Activated T-cell treated with anti-CD3 and anti-CD28 coated beads for 4 hours (primary cell): Measurements from ENCODE around the gene TMEM132D.
"Not testable (repeated sequence)": the region's sequence is repeated elsewhere in the genome, so short reads cannot be mapped to it uniquely, and the experiment has no call there.

Source experiments
- DNase-seq: peaks from one replicate; pipeline ENCODE4 v3.0.0-alpha.2; 2020

TMEM132D gene

DNA sequence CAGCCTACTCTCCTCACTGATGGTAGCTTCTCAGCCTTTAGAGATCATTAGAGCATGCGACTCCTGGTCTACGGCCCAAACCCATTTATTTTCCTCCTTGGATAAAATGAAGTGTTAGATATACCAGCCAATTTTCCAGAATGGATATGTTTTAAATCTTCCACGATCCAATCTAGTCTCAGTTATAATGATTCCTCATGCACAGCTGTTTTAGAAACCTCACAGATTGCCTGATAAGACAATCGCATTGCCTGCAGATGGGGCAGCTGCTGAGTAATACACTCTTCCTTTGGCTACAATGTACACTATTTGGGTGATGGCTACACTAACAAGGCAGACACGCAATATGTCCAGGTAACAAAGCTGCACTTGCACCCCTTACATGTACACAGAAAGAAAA, 823.4 kb downstream of the TMEM132D start:
- no peak for DNase-seq

GRCh38 chr12:129079719-129080118, 824.1 kb downstream of the TMEM132D start:
- DNase-seq = no peak

DNA sequence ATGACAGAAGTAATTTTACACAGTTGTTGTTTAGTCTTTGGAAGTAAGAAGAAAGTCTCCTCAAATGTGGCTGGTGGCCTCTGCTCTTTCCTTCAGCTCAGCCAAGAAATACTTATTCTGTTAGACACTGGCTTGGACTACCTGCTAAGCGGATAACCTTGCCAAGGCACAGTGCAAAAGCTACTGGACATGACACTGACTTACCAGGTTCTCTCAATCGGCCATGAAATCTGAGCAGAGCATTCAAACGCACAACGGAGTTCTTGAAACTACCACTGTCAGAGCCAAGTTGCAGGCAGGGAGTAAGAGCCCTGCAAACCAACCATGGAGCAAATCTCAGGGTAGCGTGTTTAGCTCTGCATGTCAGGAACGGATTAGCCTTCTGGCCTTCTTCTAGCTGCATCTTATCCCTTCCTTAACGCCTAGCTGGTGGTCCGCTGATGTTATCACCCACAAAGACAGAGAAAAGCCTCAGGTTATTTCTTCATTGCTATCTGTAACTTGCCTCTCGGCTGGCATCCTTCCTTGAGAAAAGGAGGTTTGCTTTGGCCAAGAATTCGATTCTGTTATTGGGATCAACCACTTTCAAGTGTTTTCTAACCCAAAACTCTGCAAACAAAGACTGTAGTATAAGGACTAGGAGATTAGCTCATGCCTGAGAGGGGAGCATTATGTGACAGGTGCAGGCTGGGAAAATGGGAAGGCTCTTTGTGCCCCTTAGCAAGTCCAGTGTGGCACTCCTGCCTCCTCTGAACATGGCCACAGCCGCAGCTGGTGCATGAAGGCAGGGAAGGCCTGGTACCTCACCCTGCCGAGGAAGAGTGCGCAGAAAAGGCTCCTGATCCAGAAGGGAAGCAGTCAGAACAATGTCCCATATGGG, 827.1 kb downstream of the TMEM132D start:
- DNase-seq = no peak

DNA sequence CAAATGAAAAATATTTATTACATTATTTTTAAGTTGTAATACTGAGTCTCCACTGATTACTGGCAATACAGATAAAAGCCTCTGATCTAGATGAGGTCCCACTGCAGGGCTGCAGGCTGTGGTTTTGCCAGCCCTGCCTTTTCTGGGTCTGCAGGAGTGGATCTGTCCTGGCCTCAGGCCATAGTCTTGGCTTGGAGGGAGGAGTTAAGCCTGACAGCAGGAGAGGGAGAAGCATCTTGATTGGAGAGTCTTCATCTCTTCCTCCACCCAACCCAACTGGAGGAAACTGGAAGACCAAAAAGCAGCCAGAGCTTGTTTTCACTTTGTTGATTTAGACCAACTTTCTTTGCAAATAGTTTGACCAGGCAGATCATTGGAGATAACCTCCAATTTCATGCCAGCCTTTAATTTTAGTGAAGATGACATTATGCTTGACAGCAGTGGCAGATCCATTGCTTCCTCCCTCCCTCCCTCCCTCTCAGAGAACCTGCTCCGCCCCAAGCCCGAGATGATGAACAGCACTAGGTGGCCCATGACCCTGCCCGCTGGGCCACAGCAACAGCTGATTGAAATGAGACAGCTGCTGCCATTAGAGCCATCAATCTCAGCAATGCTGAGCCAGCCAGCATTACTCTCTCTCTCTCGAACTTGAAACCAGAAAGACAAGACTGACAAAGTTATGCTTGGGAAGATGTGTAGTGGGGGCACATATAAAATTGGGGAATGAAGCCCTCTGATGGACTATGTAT, 828.2 kb downstream of the TMEM132D start:
- DNase-seq = no peak

DNA sequence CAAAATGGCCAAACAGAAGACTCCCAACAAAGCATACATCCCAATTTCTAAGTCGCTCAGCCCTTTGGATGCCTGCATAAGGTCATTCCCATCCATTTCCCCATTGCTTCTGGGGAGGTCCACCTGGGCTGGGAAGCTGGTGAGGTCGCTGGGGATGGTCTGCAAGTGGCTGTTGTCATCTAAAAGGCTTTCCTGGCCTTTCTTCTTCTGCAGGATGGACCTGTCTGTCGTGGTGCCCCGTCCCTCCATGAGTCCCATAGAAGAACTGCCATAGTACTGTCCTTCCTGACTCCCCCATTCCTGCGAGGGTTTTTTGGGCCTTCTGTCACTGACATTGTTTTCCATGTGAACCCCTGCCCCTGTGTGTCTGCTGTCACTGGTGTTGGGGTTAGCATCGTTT, 829.4 kb downstream of the TMEM132D start:
- no peak for DNase-seq

- DNase-seq = no peak
Measured at GRCh38 chr12:129073157-129073915, 830.5 kb downstream of the TMEM132D start.

DNA sequence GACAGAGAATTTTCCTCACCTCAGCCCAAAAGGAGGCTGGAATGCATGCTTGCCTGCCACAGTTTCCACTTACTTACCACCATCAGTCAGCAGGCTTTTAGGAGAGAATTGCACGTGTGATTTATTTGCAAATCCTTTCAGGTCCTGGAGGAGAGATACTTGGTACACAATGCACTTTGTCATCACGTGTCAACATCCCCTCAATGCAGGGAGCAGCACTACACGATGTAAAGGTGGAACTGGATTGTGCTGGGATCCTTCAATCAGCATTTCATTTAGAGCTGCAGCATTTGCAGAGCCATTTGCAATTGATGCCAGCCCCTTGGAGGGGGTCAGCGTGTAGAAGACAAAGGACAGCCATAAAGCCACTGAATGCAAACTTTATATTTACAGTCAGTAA, 832.5 kb downstream of the TMEM132D start:
- DNase-seq = no peak

DNA sequence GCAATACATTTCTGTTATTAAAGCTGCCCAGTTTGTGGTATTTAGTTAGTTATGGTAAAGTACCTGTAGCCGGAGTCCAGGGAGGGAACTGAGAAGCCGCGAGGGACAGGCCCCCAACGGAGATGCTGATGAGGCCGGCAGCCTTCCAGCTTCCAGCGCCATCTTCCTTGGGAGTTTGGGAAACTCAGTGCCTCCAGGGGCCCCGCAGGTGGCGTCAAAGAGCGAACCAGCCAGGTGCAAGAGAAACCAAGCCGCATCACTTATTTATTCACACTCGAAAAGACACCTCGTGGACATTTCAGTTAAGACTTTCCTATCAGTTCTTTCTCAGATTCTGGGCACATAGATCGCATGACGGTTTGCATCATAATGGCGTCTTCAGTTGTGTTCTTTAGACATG, 833.9 kb downstream of the TMEM132D start:
- DNase-seq = no peak

DNA sequence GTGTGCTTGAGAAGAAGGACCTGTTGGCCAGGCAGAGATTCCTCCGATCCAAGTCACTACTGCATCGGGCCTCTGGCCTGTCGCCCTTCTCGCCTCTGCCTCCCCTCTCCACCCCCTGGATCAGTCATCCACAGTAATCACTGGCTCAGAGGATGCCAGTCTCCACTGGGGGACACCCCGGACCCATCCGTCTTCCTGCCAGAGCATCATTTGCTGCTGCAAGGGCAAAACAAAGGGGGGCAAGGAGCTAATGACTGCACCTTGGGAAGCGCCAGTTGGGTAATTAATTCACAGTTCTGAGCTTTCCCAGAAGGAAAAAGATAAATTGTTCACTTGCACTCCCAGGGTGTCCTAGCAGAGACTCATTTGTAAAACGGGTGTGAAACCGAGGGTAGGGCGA, 835.1 kb downstream of the TMEM132D start:
- DNase-seq = no peak

DNA sequence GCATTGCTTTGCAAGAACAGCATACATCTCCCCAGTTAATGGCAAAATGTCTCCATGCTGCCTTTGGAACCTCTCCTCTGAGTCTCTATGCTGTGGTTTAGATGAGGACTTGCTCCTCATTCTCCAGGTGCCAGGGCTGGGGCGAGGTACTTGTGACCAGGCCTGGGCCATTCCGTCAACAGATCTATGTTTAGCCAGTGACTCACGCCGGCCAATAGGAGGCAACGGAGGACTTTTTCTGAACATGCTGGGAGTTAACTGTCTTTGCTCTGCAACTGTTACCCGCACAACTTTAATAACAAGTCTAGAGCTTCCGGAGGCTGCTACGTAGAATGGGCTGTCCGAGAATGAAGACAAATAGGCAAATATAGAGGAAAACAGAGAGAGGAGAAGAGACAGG, 836.3 kb downstream of the TMEM132D start:
- no peak for DNase-seq

DNA sequence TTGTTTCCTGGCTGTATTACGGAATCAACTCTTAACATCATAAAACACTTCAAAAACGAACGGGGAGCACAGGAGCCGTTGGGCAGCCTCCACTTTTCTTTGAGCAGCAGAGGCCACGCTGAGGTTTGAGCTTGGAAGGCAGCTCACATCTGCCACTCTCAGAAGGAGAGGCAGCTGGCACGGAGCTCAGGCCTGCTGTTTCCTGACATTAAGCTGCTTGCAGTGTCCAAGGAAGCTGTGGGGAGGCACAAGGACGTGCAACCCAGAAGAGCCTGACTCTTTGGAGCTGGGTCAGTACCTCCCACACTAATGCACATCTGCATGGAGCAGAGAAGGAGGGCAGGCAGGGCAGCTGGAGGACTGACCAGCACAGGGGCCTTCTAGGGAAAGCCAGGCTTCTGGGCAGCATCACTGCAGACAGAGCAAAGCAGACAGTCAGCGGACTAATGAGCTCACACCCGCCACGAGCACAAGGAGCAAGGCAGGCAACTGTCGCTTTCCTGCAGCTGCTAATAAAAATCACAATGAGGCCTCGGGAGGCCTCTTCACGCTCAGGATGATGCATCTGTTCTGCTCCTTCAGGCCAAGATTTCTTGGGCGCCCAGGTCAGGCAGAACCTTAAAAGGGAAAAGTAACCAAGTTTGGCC, 839.5 kb downstream of the TMEM132D start:
- DNase-seq = no peak

- no peak for DNase-seq
Measured at GRCh38 chr12:129063600-129063999, 840.2 kb downstream of the TMEM132D start.

DNA sequence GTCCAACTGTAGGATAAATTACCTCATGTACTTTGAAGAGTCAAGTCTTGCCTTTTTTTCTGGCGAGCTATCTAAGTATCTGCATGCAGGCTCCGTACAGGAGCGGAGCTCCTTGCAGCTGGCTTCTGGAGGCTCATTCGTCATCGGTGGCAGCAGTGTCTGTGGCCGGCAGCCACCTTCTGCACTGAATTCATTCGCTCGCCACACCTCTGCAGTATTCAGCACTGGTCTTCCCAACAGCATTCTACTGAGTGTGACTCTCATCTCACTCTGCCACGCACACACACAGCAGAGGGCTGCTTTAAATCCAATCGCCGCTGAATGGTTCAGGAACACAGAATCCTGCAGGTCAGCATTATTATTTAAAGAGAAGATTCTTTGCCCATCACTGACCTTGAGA, 850.6 kb downstream of the TMEM132D start:
- DNase-seq = no peak

- DNase-seq = no peak
Measured at GRCh38 chr12:129052373-129052772, 851.5 kb downstream of the TMEM132D start.

DNA sequence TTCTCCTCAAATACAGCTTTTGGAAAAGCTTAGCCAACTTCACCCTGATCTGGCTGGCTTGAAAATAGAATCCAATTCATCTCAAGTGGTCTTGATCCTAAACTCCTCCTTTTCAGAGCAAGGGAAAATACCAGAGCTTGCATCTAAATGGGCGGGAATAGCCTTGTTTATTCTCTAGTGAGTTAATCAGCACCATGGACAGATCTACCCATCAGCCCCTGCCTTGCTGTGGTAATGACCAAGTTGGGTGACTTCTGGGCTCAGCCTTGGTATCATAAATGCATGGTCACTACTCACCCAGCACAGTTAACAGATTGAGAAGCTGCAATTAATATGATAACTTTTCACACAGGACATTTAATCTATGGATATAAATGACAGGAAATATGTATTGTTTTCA, 853.9 kb downstream of the TMEM132D start:
- no peak for DNase-seq

GRCh38 chr12:129043334-129043733, 860.5 kb downstream of the TMEM132D start:
- DNase-seq = not testable (repeated sequence)

GRCh38 chr12:129036135-129036534, 867.7 kb downstream of the TMEM132D start:
- DNase-seq = no peak

GRCh38 chr12:129034558-129035289, 869.1 kb downstream of the TMEM132D start:
- DNase-seq = no peak

DNA sequence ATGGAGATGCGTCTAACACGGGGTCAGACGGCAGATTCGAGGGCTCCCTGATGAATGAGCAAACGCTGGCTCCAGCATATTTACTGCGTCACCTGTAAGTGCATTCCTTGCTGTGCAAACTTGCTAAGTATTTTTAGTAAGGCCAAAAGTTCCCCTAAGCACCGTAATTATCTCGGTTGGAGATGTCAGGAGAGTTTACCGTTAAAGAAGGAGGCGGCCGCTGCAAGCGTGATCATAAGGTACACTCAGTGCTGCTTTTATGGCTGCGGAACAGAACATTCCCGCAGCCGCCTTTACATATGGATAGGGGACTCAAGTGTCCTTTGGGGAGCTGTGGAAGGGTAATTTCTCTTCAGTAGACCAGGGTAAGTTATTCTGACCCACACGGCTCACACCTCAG, 875.0 kb downstream of the TMEM132D start:
- no peak for DNase-seq

GRCh38 chr12:129025055-129025454, 878.8 kb downstream of the TMEM132D start:
- no peak for DNase-seq
